Measurements from ENCODE around the gene LLPH. TPM values are rescaled to one million over a fixed set of nuclear protein-coding genes. Genes with fewer than 3 reads are reported as not detected.
A peak's percentile ranks its signal among the peaks of the same experiment; 100 is the strongest.
"Not testable (repeated sequence)": the region's sequence is repeated elsewhere in the genome, so short reads cannot be mapped to it uniquely, and the experiment has no call there.

The LLPH gene
- total RNA-seq, 1 experiment from 2014 or later = 45.6 TPM

DNA sequence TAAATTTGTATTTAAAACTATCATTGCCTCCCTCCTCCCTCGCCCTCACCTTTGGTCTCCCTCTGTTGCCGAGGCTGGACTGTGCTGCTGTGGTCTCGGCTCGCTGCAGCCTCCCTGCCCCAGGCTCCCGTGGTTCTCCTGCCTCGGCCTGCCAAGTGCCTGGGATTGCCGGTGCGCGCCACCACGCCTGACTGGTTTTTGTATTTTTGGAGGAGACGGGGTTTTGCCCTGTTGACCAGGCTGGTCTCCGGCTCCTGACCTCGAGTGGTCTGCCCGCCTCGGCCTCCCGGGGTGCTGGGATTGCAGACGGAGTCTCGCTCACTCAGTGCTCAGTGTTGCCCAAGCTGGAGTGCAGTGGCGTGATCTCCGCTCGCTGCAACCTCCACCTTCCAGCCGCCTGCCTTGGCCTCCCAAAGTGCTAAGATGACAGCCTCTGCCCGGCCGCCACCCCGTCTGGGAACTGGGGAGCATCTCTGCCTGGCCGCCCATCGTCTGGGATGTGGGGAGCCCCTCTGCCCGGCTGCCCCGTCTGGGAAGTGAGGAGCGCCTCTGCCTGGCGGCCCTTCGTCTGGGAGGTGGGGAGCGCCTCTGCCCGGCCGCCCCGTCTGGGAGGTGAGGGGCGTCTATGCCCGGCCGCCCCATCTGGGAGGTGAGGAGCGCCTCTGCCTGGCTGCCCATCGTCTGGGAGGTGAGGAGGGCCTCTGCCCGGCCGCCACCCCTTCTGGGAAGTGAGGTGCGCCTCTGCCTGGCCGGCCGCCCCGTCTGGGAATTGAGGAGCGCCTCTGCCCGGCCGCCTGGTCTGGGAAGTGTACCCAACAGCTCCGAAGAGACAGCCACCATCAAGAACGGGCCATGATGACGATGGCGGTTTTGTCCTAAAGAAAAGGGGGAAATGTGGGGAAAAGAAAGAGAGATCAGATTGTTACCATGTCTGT is 44.1 kb upstream of the LLPH start:
- POLR2A ChIA-PET; RAD21 ChIA-PET (ENCODE audit: low non-redundant PET in 1 of 2, low total read pairs in 2 of 2, uncharacterized antibody in 2 of 2, unreplicated experiment in 2 of 2); H3K4me3 ChIP-seq (replicated peaks in 1 of 2; ENCODE audit: low read depth in 1 of 2, low read length in 2 of 2); H3K27me3 ChIP-seq (ENCODE audit: insufficient read depth, low read length); H3K9ac ChIP-seq (ENCODE audit: low read length); H2AFZ ChIP-seq (ENCODE audit: low read depth, low read length, poor library complexity, severe bottlenecking); H3K9me3 ChIP-seq (ENCODE audit: control insufficient read depth in 1 of 2, insufficient read depth in 1 of 2, low read depth in 1 of 2, low read length in 2 of 2); H3K4me1 ChIP-seq (ENCODE audit: control insufficient read depth in 1 of 2, insufficient read depth in 2 of 2, low read length in 2 of 2); BruUV-seq (replicated peaks); ATAC-seq; H3K36me3 ChIP-seq (ENCODE audit: control insufficient read depth in 1 of 2, insufficient read depth in 2 of 2, low read length in 2 of 2); H4K20me1 ChIP-seq (ENCODE audit: insufficient read depth); H3K27ac ChIP-seq (ENCODE audit: low read depth, low read length); DNase-seq (ENCODE audit: low read depth, low spot score); CTCF ChIA-PET; H3K4me2 ChIP-seq (ENCODE audit: low read length); H3K79me2 ChIP-seq (ENCODE audit: insufficient read depth, low read length); H3K9me2 ChIP-seq (ENCODE audit: insufficient read depth); intact Hi-C loops (cut with micrococcal nuclease): not testable (repeated sequence)

DNA sequence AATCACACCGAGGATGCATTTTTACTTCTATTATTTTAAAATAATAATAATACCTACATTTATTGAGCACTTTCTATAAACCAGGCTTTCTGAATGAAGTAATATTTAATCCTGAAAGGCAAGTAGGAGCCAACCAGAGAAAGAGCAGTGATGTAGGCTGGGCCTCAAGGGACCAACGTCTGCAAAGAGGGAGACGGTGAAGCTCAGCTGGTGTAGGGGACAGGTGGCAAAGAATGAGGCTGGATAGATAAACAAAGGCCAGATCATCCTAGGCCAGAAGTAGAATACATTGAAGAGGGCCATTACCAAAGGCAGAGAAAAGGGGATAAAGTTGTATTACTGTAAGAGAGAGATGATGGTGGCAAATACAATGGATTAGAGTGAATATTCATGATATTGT is 40.1 kb upstream of the LLPH start:
- RAD21 ChIA-PET (ENCODE audit: low non-redundant PET in 1 of 2, low total read pairs in 2 of 2, uncharacterized antibody in 2 of 2, unreplicated experiment in 2 of 2) = no interaction called here
- Histone ChIP-seq H2AFZ (ENCODE audit: low read depth, low read length, poor library complexity, severe bottlenecking) (no peak overlapping the region), H3K9me3 (ENCODE audit: control insufficient read depth in 1 of 2, insufficient read depth in 1 of 2, low read depth in 1 of 2, low read length in 2 of 2) (no peaks in the 10 kb centered on the region), H3K9me2 (ENCODE audit: insufficient read depth) (no peaks in the 10 kb centered on the region), H3K4me3 (replicated peaks in 1 of 2; ENCODE audit: low read depth in 1 of 2, low read length in 2 of 2) (no peak overlapping the region; a peak in 1 of 4 replicates), H4K20me1 (ENCODE audit: insufficient read depth) (no peaks in the 10 kb centered on the region), H3K36me3 (ENCODE audit: control insufficient read depth in 1 of 2, insufficient read depth in 2 of 2, low read length in 2 of 2) (peaks cover 0 to 13% of the 10 kb centered on the region in 2 experiments; a peak in 2 of 4 replicates), H3K4me2 (ENCODE audit: low read length) (peak overlapping the region; percentile 80), H3K79me2 (ENCODE audit: insufficient read depth, low read length) (peaks cover 36% of the 10 kb centered on the region), H3K27me3 (ENCODE audit: insufficient read depth, low read length) (no peaks in the 10 kb centered on the region), H3K4me1 (ENCODE audit: control insufficient read depth in 1 of 2, insufficient read depth in 2 of 2, low read length in 2 of 2) (peaks cover 4 to 19% of the 10 kb centered on the region in 2 experiments), H3K9ac (ENCODE audit: low read length) (no peak overlapping the region), H3K27ac (ENCODE audit: low read depth, low read length) (peak overlapping the region; percentile 98; the same call in 1 of the 2 replicates)
- POLR2A ChIA-PET = no interaction called here
- CTCF ChIA-PET = interaction anchor here (1.3 to 2.2 kb wide), 3 partner anchors 11 to 99 kb away, joined by 3 to 17 read pairs (median 8); no protein-coding TSS in a partner anchor
- intact Hi-C loops (cut with micrococcal nuclease) = no loop called here
- BruUV-seq (replicated peaks) = no TSS peak
- DNase-seq (ENCODE audit: low read depth, low spot score) (no peak), ATAC-seq (no peak)
- TF ChIP-seq TCF7L2 (IDR thresholded peaks at IDR 0.05; ENCODE audit: borderline replicate concordance, extremely low read depth, insufficient read depth, insufficient read length) (no peak), CBX3 (IDR thresholded peaks at IDR 0.05; ENCODE audit: low read depth) (no peak), SP1 (IDR thresholded peaks at IDR 0.05; ENCODE audit: low read depth) (no peak), ZFX (IDR thresholded peaks at IDR 0.05) (no peak), POLR2A (IDR thresholded peaks at IDR 0.05; ENCODE audit: borderline replicate concordance, extremely low read depth, insufficient read depth, insufficient read length) (no peak), ZBTB33 (IDR thresholded peaks at IDR 0.05; ENCODE audit: extremely low read depth, insufficient replicate concordance, low read length) (no peak), JUND (IDR thresholded peaks at IDR 0.05) (no peak), SIN3A (IDR thresholded peaks at IDR 0.05; ENCODE audit: low read depth) (no peak), POLR2AphosphoS5 (IDR thresholded peaks at IDR 0.05; ENCODE audit: low read depth, low read length) (no peak), EZH2phosphoT487 (IDR thresholded peaks at IDR 0.05; ENCODE audit: borderline replicate concordance) (no peak)

Data from HCT116 (cell line).